ENCODE results near the gene BCR. TPM values are rescaled to one million over a fixed set of nuclear protein-coding genes. Genes with fewer than 3 reads are reported as not detected.

BCR gene
- total RNA-seq, 3 donors from 2014 or later: 43.6 to 56.0 (median 49.5) TPM

DNA sequence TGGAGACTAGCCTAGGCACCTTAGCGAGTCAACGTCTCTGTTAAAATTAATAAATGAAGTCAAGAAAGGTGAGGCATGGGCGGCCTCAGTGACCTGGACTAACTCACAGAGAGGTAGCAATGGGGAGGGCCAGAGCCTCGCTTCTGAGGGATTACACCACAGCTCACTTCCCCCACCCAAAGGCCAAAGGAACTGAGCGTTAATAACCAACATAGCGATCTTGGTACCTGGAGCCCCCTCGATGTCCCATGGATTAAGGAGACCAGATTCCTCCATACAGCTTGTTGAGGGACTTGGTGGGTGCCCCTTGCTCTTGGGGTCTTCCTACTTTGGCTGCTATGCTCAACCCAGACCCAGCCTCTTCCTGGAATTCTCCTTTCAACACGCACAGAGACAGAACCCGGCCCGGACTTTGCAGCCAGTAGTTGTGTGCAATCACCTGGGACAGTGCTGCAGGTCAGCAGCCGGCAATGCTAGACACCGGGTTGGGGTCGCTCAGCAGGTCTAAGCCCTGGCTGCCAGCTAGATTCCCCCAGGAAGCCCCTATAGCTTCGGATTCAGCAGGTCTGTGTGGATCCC is 70.6 kb downstream of the BCR start:
- TF ChIP-seq, protein P1, sequence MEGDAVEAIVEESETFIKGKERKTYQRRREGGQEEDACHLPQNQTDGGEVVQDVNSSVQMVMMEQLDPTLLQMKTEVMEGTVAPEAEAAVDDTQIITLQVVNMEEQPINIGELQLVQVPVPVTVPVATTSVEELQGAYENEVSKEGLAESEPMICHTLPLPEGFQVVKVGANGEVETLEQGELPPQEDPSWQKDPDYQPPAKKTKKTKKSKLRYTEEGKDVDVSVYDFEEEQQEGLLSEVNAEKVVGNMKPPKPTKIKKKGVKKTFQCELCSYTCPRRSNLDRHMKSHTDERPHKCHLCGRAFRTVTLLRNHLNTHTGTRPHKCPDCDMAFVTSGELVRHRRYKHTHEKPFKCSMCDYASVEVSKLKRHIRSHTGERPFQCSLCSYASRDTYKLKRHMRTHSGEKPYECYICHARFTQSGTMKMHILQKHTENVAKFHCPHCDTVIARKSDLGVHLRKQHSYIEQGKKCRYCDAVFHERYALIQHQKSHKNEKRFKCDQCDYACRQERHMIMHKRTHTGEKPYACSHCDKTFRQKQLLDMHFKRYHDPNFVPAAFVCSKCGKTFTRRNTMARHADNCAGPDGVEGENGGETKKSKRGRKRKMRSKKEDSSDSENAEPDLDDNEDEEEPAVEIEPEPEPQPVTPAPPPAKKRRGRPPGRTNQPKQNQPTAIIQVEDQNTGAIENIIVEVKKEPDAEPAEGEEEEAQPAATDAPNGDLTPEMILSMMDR (IDR thresholded peaks at IDR 0.05): no peak
- DNase-seq (no peak), ATAC-seq (no peak)
- intact Hi-C loops (cut with DNase I, micrococcal nuclease): no loop called here
- no peak overlapping the region for H3K4me3 ChIP-seq
- H3K9me3 ChIP-seq: no peaks in the 10 kb centered on the region
- H3K36me3 ChIP-seq (ENCODE audit: low read depth): no peaks in the 10 kb centered on the region
- peaks cover 2% of the 10 kb centered on the region for H3K4me1 ChIP-seq (ENCODE audit: low read depth)

DNA sequence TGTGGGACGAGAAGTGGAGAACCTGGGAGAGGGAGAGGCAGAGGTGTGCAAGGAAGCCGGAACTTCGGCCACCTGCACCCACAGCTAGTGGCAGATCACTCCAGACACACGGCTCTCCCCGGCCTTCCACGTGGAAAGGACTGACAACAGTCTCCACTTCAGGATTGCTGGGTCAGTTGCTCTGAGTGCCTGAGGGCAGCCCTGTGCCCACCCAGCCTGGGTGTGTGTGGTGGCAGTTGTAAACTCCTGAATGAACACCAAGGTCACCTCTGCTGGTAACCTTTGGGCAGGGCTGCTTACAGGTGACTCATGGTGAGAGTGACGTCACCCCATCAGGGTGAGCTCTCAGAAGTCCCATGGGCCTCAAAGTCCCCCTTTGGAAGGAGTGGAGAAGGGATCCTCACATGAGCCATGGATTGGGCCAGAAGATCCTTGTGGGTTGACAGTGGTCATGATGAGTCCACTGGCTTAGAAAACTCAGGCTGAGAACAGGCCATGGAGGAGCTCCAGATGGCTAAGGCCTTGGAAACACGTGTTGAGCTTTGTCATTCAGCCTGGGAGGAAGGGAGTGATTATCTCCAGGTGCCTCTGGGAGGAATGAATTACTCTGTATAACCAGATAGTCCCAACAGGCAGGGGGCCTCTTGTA is 71.3 kb downstream of the BCR start:
- peaks cover 8% of the 10 kb centered on the region for H3K4me1 ChIP-seq (ENCODE audit: low read depth)
- ATAC-seq (peak; percentile 78), DNase-seq (peak in 2 of 3 donors; percentile 30 to 34)
- H3K4me3 ChIP-seq: no peak overlapping the region
- TF ChIP-seq, protein P1 (IDR thresholded peaks at IDR 0.05): no peak
- intact Hi-C loops (cut with DNase I, micrococcal nuclease): no loop called here
- H3K9me3 ChIP-seq: no peaks in the 10 kb centered on the region
- H3K36me3 ChIP-seq (ENCODE audit: low read depth): no peaks in the 10 kb centered on the region

DNA sequence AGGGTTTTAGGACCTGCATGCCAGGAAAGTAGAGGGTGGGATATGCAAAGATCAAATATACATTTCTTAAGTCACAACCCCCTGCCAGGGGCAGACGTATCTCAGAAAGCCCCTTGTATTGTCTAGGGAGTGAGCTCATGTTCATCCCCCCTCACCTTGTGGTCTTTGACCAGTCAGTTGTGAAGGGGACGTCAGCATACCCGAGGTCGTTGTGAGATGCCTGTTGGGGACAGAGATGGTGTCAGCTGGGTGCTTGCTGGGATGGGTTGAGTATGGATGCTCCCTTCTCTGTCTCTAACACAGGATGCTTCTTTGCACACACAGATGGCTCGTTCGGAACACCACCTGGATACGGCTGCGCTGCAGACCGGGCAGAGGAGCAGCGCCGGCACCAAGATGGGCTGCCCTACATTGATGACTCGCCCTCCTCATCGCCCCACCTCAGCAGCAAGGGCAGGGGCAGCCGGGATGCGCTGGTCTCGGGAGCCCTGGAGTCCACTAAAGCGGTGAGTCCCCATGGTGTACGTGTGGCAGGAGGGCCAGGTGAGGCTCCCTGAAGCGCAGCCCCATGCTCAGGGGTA is 73.3 kb downstream of the BCR start:
- H3K4me3 ChIP-seq: no peak overlapping the region
- no peaks in the 10 kb centered on the region for H3K36me3 ChIP-seq (ENCODE audit: low read depth)
- DNase-seq: no peak
- H3K4me1 ChIP-seq (ENCODE audit: low read depth): peaks cover 18% of the 10 kb centered on the region
- intact Hi-C loops (cut with DNase I, micrococcal nuclease): no loop called here
- H3K9me3 ChIP-seq: no peaks in the 10 kb centered on the region
- TF ChIP-seq, protein P1 (IDR thresholded peaks at IDR 0.05): no peak
- no peak for ATAC-seq

DNA sequence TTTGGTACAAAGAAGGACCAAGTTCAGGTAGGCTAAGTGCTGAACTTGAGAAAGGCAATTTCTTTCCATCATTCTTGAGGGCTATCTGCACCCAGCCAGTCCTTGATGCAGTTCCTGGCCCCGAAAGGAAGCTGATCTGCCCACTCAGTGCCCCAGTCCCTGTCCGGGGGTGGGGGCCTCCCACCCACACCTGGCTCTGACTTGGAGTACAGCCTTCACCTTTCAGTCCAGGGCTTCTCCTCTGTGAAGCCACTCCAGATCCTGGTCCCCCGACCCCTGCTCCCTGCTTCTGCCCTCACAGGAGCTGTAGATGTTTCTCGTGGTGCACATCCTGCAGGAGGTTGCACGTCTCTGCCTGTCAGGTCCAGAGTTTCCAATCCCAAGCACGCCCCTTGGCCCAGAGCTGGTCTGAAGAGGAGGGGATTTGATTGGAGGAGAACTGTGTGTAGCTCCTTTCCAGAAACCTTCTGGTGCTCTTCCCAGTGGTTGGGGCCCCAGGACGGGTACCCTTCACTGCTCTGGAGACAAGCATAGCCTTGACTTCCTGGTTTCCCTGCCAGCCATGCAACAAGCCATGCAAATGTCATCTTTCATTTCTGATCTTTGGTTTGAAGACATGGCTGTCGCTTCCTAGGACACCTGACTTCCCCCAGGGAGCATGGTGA is 75.3 kb downstream of the BCR start:
- H3K4me3 ChIP-seq: no peak overlapping the region
- DNase-seq (no peak), ATAC-seq (no peak)
- H3K4me1 ChIP-seq (ENCODE audit: low read depth): peaks cover 18% of the 10 kb centered on the region
- no peaks in the 10 kb centered on the region for H3K36me3 ChIP-seq (ENCODE audit: low read depth)
- TF ChIP-seq, protein P1 (IDR thresholded peaks at IDR 0.05): no peak
- intact Hi-C loops (cut with DNase I, micrococcal nuclease): no loop called here
- H3K9me3 ChIP-seq: no peaks in the 10 kb centered on the region

DNA sequence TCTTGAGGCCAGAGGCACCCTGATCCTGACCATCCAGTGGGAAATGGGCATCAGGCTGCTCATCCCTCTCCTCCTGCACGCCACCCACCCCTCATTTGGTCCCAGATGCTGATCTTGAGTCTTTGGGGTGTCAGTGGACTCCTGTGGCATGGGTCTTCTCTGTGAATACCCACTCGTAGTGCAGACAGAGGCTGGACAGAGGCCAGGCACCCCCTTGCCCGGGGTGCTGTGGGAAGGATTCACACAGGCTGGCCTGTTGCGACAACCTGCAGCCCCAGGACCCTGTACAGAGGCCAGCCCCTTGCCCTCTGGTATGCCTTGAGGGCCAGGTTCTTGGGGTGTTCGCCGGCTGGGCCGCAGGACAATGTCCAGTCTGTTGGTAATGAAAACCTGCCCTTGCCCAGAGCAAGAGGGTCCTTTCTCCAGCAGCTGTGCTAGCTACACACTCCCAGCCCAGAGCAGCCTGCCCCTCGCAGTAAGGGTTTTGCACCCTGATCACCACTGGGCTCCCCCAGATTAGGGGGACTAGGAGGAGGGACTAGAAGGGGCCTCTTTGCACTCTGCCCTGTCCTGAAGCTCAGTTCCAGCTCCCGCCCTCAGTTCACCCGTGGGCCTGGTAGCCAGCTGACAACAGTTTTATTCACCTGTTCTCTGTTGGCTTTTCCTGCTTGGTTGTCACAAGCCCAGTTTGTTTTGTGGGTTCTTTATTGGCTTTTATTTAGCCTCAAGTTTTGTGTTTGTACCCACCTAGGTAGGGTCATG is 76.0 kb downstream of the BCR start:
- no peak overlapping the region for H3K4me3 ChIP-seq
- H3K9me3 ChIP-seq: no peaks in the 10 kb centered on the region
- ATAC-seq (peak; percentile 42), DNase-seq (no peak)
- intact Hi-C loops (cut with DNase I, micrococcal nuclease): no loop called here
- TF ChIP-seq, protein P1 (IDR thresholded peaks at IDR 0.05): no peak
- H3K36me3 ChIP-seq (ENCODE audit: low read depth): no peaks in the 10 kb centered on the region
- peaks cover 18% of the 10 kb centered on the region for H3K4me1 ChIP-seq (ENCODE audit: low read depth)

Measured in mucosa of descending colon (tissue), 3 donors.